Retinal pigment epithelial cell (primary cell): Measurements from ENCODE around the gene MR1.
"Not testable (repeated sequence)": the region's sequence is repeated elsewhere in the genome, so short reads cannot be mapped to it uniquely, and the experiment has no call there.

Source experiments
- DNase-seq: peaks from one replicate; pipeline ENCODE4 v3.0.0-alpha.2; 2010; ENCODE audit warnings: low read depth
- H3K4me3 ChIP-seq: 2 replicates; pipeline ENCODE4 v1.5.1; 2011; ENCODE audit warnings: mild to moderate bottlenecking, low read length, control low read depth, moderate library complexity
- CTCF ChIP-seq: conservative IDR thresholded peaks from 2 replicates; pipeline ENCODE4 v1.5.1; 2011; ENCODE audit warnings: low read depth, low read length, control low read depth, inconsistent platforms

The MR1 gene

GRCh38 chr1:181028615-181029014 is 5.2 kb upstream of the MR1 start:
- no peak for TF ChIP-seq CTCF

GRCh38 chr1:181032535-181032934 is 1.2 kb upstream of the MR1 start:
- TF ChIP-seq CTCF, result no peak
- no peak for DNase-seq
- no peak overlapping the region for H3K4me3 ChIP-seq

More at GRCh38 chr1:181028615-181029014, 5.2 kb upstream of the MR1 start:
- DNase-seq, result no peak
- H3K4me3 ChIP-seq, result no peak overlapping the region

GRCh38 chr1:181033128-181033798 is 520 bp upstream of the MR1 start:
- TF ChIP-seq CTCF, result no peak
- peak; percentile 61 for DNase-seq
- peak overlapping the region; percentile 26 for H3K4me3 ChIP-seq

GRCh38 chr1:181035210-181035609 is 1.4 kb downstream of the MR1 start:
- H3K4me3 ChIP-seq, DNase-seq: not testable (repeated sequence)

GRCh38 chr1:181036107-181036836 is 2.5 kb downstream of the MR1 start:
- DNase-seq, result no peak
- H3K4me3 ChIP-seq, result no peak overlapping the region
- TF ChIP-seq CTCF, result no peak

GRCh38 chr1:181037386-181037785 is 3.6 kb downstream of the MR1 start:
- no peak for DNase-seq
- no peak overlapping the region for H3K4me3 ChIP-seq
- no peak for TF ChIP-seq CTCF

- DNase-seq, result peak; percentile 27
These were observed 4.7 kb downstream of the MR1 start for GRCh38 chr1:181038399-181038873.

More at GRCh38 chr1:181038399-181038873, 4.7 kb downstream of the MR1 start:
- TF ChIP-seq CTCF, result peak; percentile 78
- no peak overlapping the region for H3K4me3 ChIP-seq
